H9 (cell line): ENCODE data around the gene ACOXL. TPM values are rescaled to one million over a fixed set of nuclear protein-coding genes. Genes with fewer than 3 reads are reported as not detected.

ENCODE experiments used
- DNase-seq: peaks from one replicate; pipeline ENCODE4 v3.0.0-alpha.2; 2017
- H2AFZ ChIP-seq: one replicate; pipeline ENCODE4 v1.6.1; 2013; ENCODE audit warnings: mild to moderate bottlenecking, low read length, control low read depth, moderate library complexity
- H2AK5ac ChIP-seq: 2 replicates; pipeline ENCODE4 v1.6.1; 2013; ENCODE audit warnings: low read length, control low read depth, mixed read lengths; ENCODE audit not compliant: insufficient read length
- H2BK120ac ChIP-seq: one replicate; pipeline ENCODE4 v1.6.1; 2013; ENCODE audit warnings: low read depth, mild to moderate bottlenecking, low read length, control low read depth, inconsistent platforms; ENCODE audit not compliant: poor library complexity, severe bottlenecking
- H2BK12ac ChIP-seq: 2 replicates; pipeline ENCODE4 v1.6.1; 2013; ENCODE audit warnings: low read length, control low read depth, mixed read lengths, low read depth; ENCODE audit not compliant: insufficient read length
- H2BK15ac ChIP-seq: 2 replicates; pipeline ENCODE4 v1.6.1; 2013; ENCODE audit warnings: low read depth, low read length, control low read depth
- H2BK20ac ChIP-seq: one replicate; pipeline ENCODE4 v1.6.1; 2013; ENCODE audit warnings: low read depth, mild to moderate bottlenecking, low read length, control low read depth, inconsistent platforms; ENCODE audit not compliant: poor library complexity, severe bottlenecking
- H2BK5ac ChIP-seq: 2 replicates; pipeline ENCODE4 v1.6.1; 2013; ENCODE audit warnings: low read length, control low read depth, mixed read lengths; ENCODE audit not compliant: insufficient read length
- H3K14ac ChIP-seq: 2 replicates; pipeline ENCODE4 v1.6.1; 2013; ENCODE audit warnings: low read length, control low read depth; ENCODE audit not compliant: insufficient read depth
- H3K18ac ChIP-seq: 2 replicates; pipeline ENCODE4 v1.6.1; 2013; ENCODE audit warnings: low read depth, mild to moderate bottlenecking, mixed read lengths, low read length, control low read depth; ENCODE audit not compliant: insufficient read length
- H3K23ac ChIP-seq: 2 replicates; pipeline ENCODE4 v1.6.1; 2013; ENCODE audit warnings: low read length, control low read depth, mixed read lengths, low read depth; ENCODE audit not compliant: insufficient read length
- H3K23me2 ChIP-seq: 2 replicates; pipeline ENCODE4 v1.6.1; 2013; ENCODE audit warnings: low read depth, mild to moderate bottlenecking, mixed read lengths, low read length, control low read depth; ENCODE audit not compliant: insufficient read length, poor library complexity, severe bottlenecking
- H3K27ac ChIP-seq: 2 replicates; pipeline ENCODE4 v1.5.1; 2013; ENCODE audit warnings: low read length, control low read depth, mixed read lengths, low read depth; ENCODE audit not compliant: insufficient read length
- H3K27me3 ChIP-seq: 2 replicates; pipeline ENCODE4 v1.6.1; 2013; ENCODE audit warnings: low read length, control low read depth, inconsistent platforms; ENCODE audit not compliant: insufficient read depth
- H3K4ac ChIP-seq: 2 replicates; pipeline ENCODE4 v1.6.1; 2013; ENCODE audit warnings: low read depth, mild to moderate bottlenecking, control low read depth, inconsistent platforms, low read length, moderate library complexity
- H3K4me1 ChIP-seq: 2 replicates; pipeline ENCODE4 v1.6.1; 2013; ENCODE audit warnings: low read length, control low read depth, inconsistent platforms; ENCODE audit not compliant: insufficient read depth
- H3K4me2 ChIP-seq: 2 replicates; pipeline ENCODE4 v1.6.1; 2013; ENCODE audit warnings: low read length, control low read depth, mixed read lengths; ENCODE audit not compliant: insufficient read length, insufficient read depth
- H3K56ac ChIP-seq: 2 replicates; pipeline ENCODE4 v1.6.1; 2013; ENCODE audit warnings: low read depth, mild to moderate bottlenecking, mixed read lengths, low read length, control low read depth; ENCODE audit not compliant: insufficient read length
- H3K79me1 ChIP-seq: 2 replicates; pipeline ENCODE4 v1.6.1; 2013; ENCODE audit warnings: low read depth, mild to moderate bottlenecking, moderate library complexity, low read length, control low read depth, inconsistent platforms; ENCODE audit not compliant: insufficient read depth, poor library complexity, severe bottlenecking
- H3K79me2 ChIP-seq: 2 replicates; pipeline ENCODE4 v1.6.1; 2013; ENCODE audit warnings: low read length, control low read depth, inconsistent platforms; ENCODE audit not compliant: insufficient read depth
- H3K9ac ChIP-seq: 2 replicates; pipeline ENCODE4 v1.6.1; 2013; ENCODE audit warnings: low read length, control low read depth, mixed read lengths; ENCODE audit not compliant: insufficient read length; ENCODE audit errors: extremely low read depth
- H3K9me3 ChIP-seq: one replicate; pipeline ENCODE4 v1.6.1; 2013; ENCODE audit warnings: low read depth, low read length, inconsistent platforms; ENCODE audit not compliant: control insufficient read depth
- H3T11ph ChIP-seq: one replicate; pipeline ENCODE4 v1.6.1; 2013; ENCODE audit warnings: mild to moderate bottlenecking, low read length, control low read depth, inconsistent platforms
- H4K20me1 ChIP-seq: one replicate; pipeline ENCODE4 v1.6.1; 2013; ENCODE audit not compliant: control insufficient read depth, insufficient read length, insufficient read depth
- H4K5ac ChIP-seq: 2 replicates; pipeline ENCODE4 v1.6.1; 2013; ENCODE audit warnings: low read depth, mild to moderate bottlenecking, mixed read lengths, low read length, control low read depth; ENCODE audit not compliant: insufficient read length
- H4K8ac ChIP-seq: replicated peaks from 2 replicates; pipeline ENCODE4 v1.6.1; 2013; ENCODE audit warnings: low read length, control low read depth, mixed read lengths, low read depth; ENCODE audit not compliant: insufficient read length
- H4K91ac ChIP-seq: 2 replicates; pipeline ENCODE4 v1.6.1; 2013; ENCODE audit warnings: low read depth, mild to moderate bottlenecking, moderate library complexity, mixed read lengths, low read length, control low read depth; ENCODE audit not compliant: insufficient read length
- H3K27ac Mint-ChIP-seq, 3 experiments: 2 replicates in 2 of 3; 3 replicates in 1 of 3; pipeline ENCODE4 v1.8.0; 2020 to 2021; ENCODE audit warnings: mixed read lengths in 3 of 3, mild to moderate bottlenecking in 1 of 3, moderate library complexity in 1 of 3
- H3K27me3 Mint-ChIP-seq: 2 replicates; pipeline ENCODE4 v1.8.0; 2021; ENCODE audit warnings: low read depth, mild to moderate bottlenecking, moderate library complexity, mixed read lengths
- H3K36me3 Mint-ChIP-seq, 3 experiments: 2 replicates in 2 of 3; 3 replicates in 1 of 3; pipeline ENCODE4 v1.8.0; 2020 to 2021; ENCODE audit warnings: low read depth in 3 of 3, mixed read lengths in 3 of 3; ENCODE audit not compliant: insufficient read depth in 1 of 3
- H3K4me1 Mint-ChIP-seq, 2 experiments: 2 replicates each; pipeline ENCODE4 v1.8.0; 2020; ENCODE audit warnings: mixed read lengths in 2 of 2
- H3K4me3 Mint-ChIP-seq, 2 experiments: 2 replicates in 1 of 2; 3 replicates in 1 of 2; pipeline ENCODE4 v1.8.0; 2020 to 2021; ENCODE audit warnings: mild to moderate bottlenecking in 2 of 2, mixed read lengths in 2 of 2, moderate library complexity in 1 of 2
- H3K9me3 Mint-ChIP-seq, 2 experiments: 2 replicates in 1 of 2; 3 replicates in 1 of 2; pipeline ENCODE4 v1.8.0; 2020; ENCODE audit warnings: mild to moderate bottlenecking in 2 of 2, mixed read lengths in 2 of 2, moderate library complexity in 1 of 2
- CTCF ChIP-seq: fragments of 200-600 bp; sonication (generic); conservative IDR thresholded peaks from 3 replicates; pipeline ENCODE4 v1.8.0; 2021; ENCODE audit warnings: antibody characterized with exemption, mild to moderate bottlenecking
- WGBS: extraction: QIAGEN DNeasy Blood & Tissue Kit; methylation state at CpG from one replicate; pipeline ENCODE4 v1.1.7; 2013; ENCODE audit warnings: missing lambda C conversion rate, low lambda C conversion rate, mixed read lengths; ENCODE audit not compliant: insufficient read length; ENCODE audit errors: extremely low coverage; 5-methylcytosine and 5-hydroxymethylcytosine counted together
- total RNA-seq: library from RNA; stranded (reverse); gene quantifications from 2 replicates; pipeline ENCODE4 v1.2.1, GENCODE V29; 2021

The ACOXL gene
- total RNA-seq, 1 experiment from 2014 or later, result 37.6 TPM

GRCh38 chr2:110838657-110839384 is 106.4 kb downstream of the ACOXL start:
- WGBS, result no CpG with 5 or more reads among the region's 5 CpGs
- H2BK15ac ChIP-seq, result no peak overlapping the region
- no peak overlapping the region for H3K27ac ChIP-seq
- no peaks in the 10 kb centered on the region for H3K23me2 ChIP-seq
- no peaks in the 10 kb centered on the region for H3K27me3 ChIP-seq
- no peak overlapping the region for H3K56ac ChIP-seq
- no peaks in the 10 kb centered on the region for H3K79me1 ChIP-seq
- H3K27ac Mint-ChIP-seq, result peak overlapping the region in 2 of 3 experiments; percentile 55 to 65; a peak in 3 of 7 replicates
- no peaks in the 10 kb centered on the region for H4K20me1 ChIP-seq
- no peak overlapping the region for H2BK5ac ChIP-seq
- no peak for TF ChIP-seq CTCF
- H4K8ac ChIP-seq, result no peak overlapping the region
- no peak overlapping the region for H2BK120ac ChIP-seq
- H3T11ph ChIP-seq, result no peak overlapping the region
- H3K4me3 Mint-ChIP-seq, result no peak overlapping the region
- peaks cover 4 to 23% (median 17%) of the 10 kb centered on the region in 3 experiments; a peak in 6 of 7 replicates for H3K36me3 Mint-ChIP-seq
- H3K4me1 ChIP-seq, result peaks cover 32% of the 10 kb centered on the region; the same call in 1 of the 2 replicates
- peaks cover 0 to 3% of the 10 kb centered on the region in 2 experiments; a peak in 1 of 5 replicates for H3K9me3 Mint-ChIP-seq
- H3K9me3 ChIP-seq, result no peaks in the 10 kb centered on the region
- H3K27me3 Mint-ChIP-seq, result no peaks in the 10 kb centered on the region
- H3K14ac ChIP-seq, result no peak overlapping the region
- no peak overlapping the region for H3K4ac ChIP-seq
- DNase-seq, result no peak
- H4K91ac ChIP-seq, result no peak overlapping the region
- H3K4me2 ChIP-seq, result no peak overlapping the region
- H2BK20ac ChIP-seq, result no peak overlapping the region
- H2AFZ ChIP-seq, result no peak overlapping the region
- H3K23ac ChIP-seq, result no peak overlapping the region
- H3K79me2 ChIP-seq, result no peaks in the 10 kb centered on the region
- H3K4me1 Mint-ChIP-seq, result peaks cover 64 to 65% of the 10 kb centered on the region in 2 experiments
- no peak overlapping the region for H2AK5ac ChIP-seq
- no peak overlapping the region for H4K5ac ChIP-seq
- H3K18ac ChIP-seq, result no peak overlapping the region
- no peak overlapping the region for H2BK12ac ChIP-seq
- no peak overlapping the region for H3K9ac ChIP-seq
